HL-60 (cell line): ENCODE measurements around the gene PDE4B.

Experiments
- CTCF ChIP-seq: IDR thresholded peaks from one replicate; pipeline ENCODE4 v1.5.1; 2011; ENCODE audit warnings: low read length, control low read depth, inconsistent platforms; ENCODE audit not compliant: insufficient read depth
- POLR2AphosphoS5 ChIP-seq: IDR thresholded peaks from 2 replicates; pipeline ENCODE4 v1.6.1; 2012; ENCODE audit warnings: low read depth
- SPI1 ChIP-seq: IDR thresholded peaks from 2 replicates; pipeline ENCODE4 v1.6.1; 2012; ENCODE audit warnings: low read depth, mild to moderate bottlenecking, borderline replicate concordance

- TF ChIP-seq POLR2AphosphoS5, result peak; percentile 82; the same call in 1 of the 2 replicates
- TF ChIP-seq CTCF, result no peak
- TF ChIP-seq SPI1, result peak; percentile 77; the same call in 1 of the 2 replicates
These were observed 602.7 kb downstream of the PDE4B start for GRCh38 chr1:66395202-66396061.
